Measurements from ENCODE around the gene PBX4.

The PBX4 gene

GRCh38 chr19:19528721-19529490, 89.6 kb downstream of the PBX4 start, which contains the start of gene YJEFN3:
YJEFN3 (plus strand) TSS chr19:19528911; CDS start chr19:19528933, 22 bp downstream.
- Histone ChIP-seq H3K27ac (no peak within 1 kb of the TSS), H4K20me1 (ENCODE audit: insufficient read depth) (no peaks in the 10 kb centered on the region), H3K4me3 (IDR thresholded peaks at IDR 0.05; ENCODE audit: insufficient read depth, low read depth, low read length) (no peak within 1 kb of the TSS), H3K36me3 (ENCODE audit: insufficient read depth) (no peaks in the 10 kb centered on the region), H3K27me3 (ENCODE audit: insufficient read depth, low read depth) (no peaks in the 10 kb centered on the region), H3K79me2 (ENCODE audit: insufficient read depth, low read depth) (peaks cover 6% of the 10 kb centered on the region; the same call in 1 of the 2 replicates), H3K4me2 (no peak within 1 kb of the TSS), H3K9ac (no peak within 1 kb of the TSS), H2AFZ (ENCODE audit: low read depth) (no peak within 1 kb of the TSS), H3K4me1 (ENCODE audit: low read depth, poor library complexity, severe bottlenecking) (no peaks in the 10 kb centered on the region)
- TF ChIP-seq, protein P1, sequence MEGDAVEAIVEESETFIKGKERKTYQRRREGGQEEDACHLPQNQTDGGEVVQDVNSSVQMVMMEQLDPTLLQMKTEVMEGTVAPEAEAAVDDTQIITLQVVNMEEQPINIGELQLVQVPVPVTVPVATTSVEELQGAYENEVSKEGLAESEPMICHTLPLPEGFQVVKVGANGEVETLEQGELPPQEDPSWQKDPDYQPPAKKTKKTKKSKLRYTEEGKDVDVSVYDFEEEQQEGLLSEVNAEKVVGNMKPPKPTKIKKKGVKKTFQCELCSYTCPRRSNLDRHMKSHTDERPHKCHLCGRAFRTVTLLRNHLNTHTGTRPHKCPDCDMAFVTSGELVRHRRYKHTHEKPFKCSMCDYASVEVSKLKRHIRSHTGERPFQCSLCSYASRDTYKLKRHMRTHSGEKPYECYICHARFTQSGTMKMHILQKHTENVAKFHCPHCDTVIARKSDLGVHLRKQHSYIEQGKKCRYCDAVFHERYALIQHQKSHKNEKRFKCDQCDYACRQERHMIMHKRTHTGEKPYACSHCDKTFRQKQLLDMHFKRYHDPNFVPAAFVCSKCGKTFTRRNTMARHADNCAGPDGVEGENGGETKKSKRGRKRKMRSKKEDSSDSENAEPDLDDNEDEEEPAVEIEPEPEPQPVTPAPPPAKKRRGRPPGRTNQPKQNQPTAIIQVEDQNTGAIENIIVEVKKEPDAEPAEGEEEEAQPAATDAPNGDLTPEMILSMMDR (conservative IDR thresholded peaks at IDR 0.05; ENCODE audit: low read depth, low read length): no peak

GRCh38 chr19:19527674-19528625, 90.5 kb downstream of the PBX4 start:
- Histone ChIP-seq H3K27me3 (ENCODE audit: insufficient read depth, low read depth) (no peaks in the 10 kb centered on the region), H3K4me3 (IDR thresholded peaks at IDR 0.05; ENCODE audit: insufficient read depth, low read depth, low read length) (no peak overlapping the region), H3K27ac (no peak overlapping the region), H3K4me2 (no peak overlapping the region), H2AFZ (ENCODE audit: low read depth) (no peak overlapping the region), H3K36me3 (ENCODE audit: insufficient read depth) (no peaks in the 10 kb centered on the region), H3K79me2 (ENCODE audit: insufficient read depth, low read depth) (peaks cover 6% of the 10 kb centered on the region; the same call in 1 of the 2 replicates), H4K20me1 (ENCODE audit: insufficient read depth) (no peaks in the 10 kb centered on the region), H3K4me1 (ENCODE audit: low read depth, poor library complexity, severe bottlenecking) (no peaks in the 10 kb centered on the region), H3K9ac (no peak overlapping the region)
- TF ChIP-seq, protein P1 (conservative IDR thresholded peaks at IDR 0.05; ENCODE audit: low read depth, low read length): no peak

- Histone ChIP-seq H3K79me2 (ENCODE audit: insufficient read depth, low read depth) (peaks cover 6% of the 10 kb centered on the region; the same call in 1 of the 2 replicates), H3K36me3 (ENCODE audit: insufficient read depth) (no peaks in the 10 kb centered on the region), H3K9ac (no peak overlapping the region), H3K4me2 (no peak overlapping the region), H4K20me1 (ENCODE audit: insufficient read depth) (no peaks in the 10 kb centered on the region), H3K27me3 (ENCODE audit: insufficient read depth, low read depth) (no peaks in the 10 kb centered on the region), H3K4me3 (IDR thresholded peaks at IDR 0.05; ENCODE audit: insufficient read depth, low read depth, low read length) (no peak overlapping the region), H2AFZ (ENCODE audit: low read depth) (no peak overlapping the region), H3K4me1 (ENCODE audit: low read depth, poor library complexity, severe bottlenecking) (no peaks in the 10 kb centered on the region), H3K27ac (no peak overlapping the region)
- TF ChIP-seq, protein P1 (conservative IDR thresholded peaks at IDR 0.05; ENCODE audit: low read depth, low read length): no peak
Measured at GRCh38 chr19:19527371-19527656, 91.2 kb downstream of the PBX4 start.

DNA sequence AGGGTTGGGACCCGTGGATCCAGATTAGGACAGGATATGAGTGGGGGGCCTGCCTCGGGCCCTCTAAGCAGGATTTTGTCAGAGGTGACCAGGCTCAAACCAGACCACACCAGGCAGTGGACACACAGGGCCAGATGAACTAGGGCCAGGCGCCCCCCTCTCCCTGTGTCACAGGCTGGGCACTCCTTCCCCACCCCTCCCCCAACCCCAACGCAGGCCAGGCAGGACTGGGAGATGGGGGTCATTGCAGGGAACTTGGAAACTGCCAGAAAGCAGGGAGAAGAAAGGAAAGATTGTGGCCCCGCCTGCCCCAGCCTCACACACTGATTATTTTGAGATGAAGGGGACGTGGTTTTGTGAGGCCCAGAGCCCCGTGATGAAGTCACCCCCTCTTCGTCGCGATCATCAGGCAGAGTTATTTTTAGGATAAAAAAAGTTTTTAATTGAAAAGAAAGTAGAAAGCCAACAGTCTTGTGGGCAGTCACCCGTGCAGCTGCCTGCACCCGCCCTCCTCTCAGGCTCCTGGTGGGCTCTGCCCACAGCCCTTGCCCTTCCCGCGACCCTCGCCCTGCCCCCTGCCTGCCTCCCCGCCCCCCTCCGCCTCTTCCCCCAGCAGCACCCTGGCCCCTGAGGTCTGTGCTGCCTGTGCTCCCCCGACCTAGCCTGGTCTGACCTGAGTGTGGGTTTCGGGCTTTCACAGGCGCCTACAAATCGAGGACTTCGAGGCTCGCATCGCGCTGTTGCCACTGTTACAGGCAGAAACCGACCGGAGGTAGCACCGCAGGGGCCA, 91.7 kb downstream of the PBX4 start:
- Histone ChIP-seq H3K27me3 (ENCODE audit: insufficient read depth, low read depth) (no peaks in the 10 kb centered on the region), H3K4me2 (no peak overlapping the region), H3K36me3 (ENCODE audit: insufficient read depth) (no peaks in the 10 kb centered on the region), H3K27ac (no peak overlapping the region), H4K20me1 (ENCODE audit: insufficient read depth) (no peaks in the 10 kb centered on the region), H3K4me1 (ENCODE audit: low read depth, poor library complexity, severe bottlenecking) (no peaks in the 10 kb centered on the region), H3K9ac (no peak overlapping the region), H3K4me3 (IDR thresholded peaks at IDR 0.05; ENCODE audit: insufficient read depth, low read depth, low read length) (no peak overlapping the region), H2AFZ (ENCODE audit: low read depth) (no peak overlapping the region), H3K79me2 (ENCODE audit: insufficient read depth, low read depth) (peaks cover 6% of the 10 kb centered on the region; the same call in 1 of the 2 replicates)
- TF ChIP-seq, protein P1 (conservative IDR thresholded peaks at IDR 0.05; ENCODE audit: low read depth, low read length): no peak

All from KMS-11 (cell line).